ENCODE measurements around the gene TRAF7.

The TRAF7 gene

GRCh38 chr16:2147981-2148671 lies 7.5 kb upstream of the TRAF7 start, which contains the start of gene RAB26:
TSS of gene RAB26 (plus strand) at chr16:2148625. CDS start at chr16:2148784, 159 bp downstream.
- no peak for DNase-seq (ENCODE audit: low read depth in 2 of 2)

- DNase-seq (ENCODE audit: low read depth in 2 of 2), result no peak
Measured at GRCh38 chr16:2148714-2149629, 6.6 kb upstream of the TRAF7 start.

DNA sequence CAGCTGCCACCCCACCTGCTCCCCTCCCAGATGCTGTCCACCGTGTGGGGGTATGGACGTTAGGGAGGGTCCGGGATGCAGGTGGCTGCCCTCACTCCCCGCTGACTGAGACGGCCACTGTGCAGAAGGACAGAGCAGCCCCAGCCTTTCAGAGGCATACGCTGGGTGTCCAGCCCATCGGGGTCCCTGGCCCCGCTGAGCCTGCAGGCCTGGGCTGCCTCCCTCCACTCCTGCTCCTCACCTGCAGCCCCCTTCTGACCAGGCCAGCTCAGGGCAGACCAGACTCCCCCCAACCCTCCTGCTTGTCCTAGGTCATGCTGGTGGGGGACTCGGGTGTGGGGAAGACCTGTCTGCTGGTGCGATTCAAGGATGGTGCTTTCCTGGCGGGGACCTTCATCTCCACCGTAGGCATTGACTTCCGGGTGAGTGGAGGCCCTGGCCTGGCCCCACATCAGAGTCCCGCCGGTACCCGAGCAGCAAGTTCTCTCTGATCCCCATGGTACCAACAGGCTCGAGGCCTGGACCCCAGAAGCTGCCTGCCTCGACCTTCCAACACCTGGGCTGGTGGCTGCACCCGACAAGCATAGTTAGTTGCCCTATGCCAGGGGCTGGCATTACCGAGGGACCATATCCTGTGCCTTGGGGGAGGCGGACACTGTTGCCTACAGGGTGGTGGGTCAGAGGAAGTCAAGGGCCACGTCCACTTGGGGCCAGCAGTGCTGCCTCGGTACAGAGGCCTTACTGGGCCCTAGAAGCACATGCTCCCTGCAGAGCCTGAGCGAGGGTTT lies 5.8 kb upstream of the TRAF7 start:
- DNase-seq (ENCODE audit: low read depth in 2 of 2), result no peak

DNA sequence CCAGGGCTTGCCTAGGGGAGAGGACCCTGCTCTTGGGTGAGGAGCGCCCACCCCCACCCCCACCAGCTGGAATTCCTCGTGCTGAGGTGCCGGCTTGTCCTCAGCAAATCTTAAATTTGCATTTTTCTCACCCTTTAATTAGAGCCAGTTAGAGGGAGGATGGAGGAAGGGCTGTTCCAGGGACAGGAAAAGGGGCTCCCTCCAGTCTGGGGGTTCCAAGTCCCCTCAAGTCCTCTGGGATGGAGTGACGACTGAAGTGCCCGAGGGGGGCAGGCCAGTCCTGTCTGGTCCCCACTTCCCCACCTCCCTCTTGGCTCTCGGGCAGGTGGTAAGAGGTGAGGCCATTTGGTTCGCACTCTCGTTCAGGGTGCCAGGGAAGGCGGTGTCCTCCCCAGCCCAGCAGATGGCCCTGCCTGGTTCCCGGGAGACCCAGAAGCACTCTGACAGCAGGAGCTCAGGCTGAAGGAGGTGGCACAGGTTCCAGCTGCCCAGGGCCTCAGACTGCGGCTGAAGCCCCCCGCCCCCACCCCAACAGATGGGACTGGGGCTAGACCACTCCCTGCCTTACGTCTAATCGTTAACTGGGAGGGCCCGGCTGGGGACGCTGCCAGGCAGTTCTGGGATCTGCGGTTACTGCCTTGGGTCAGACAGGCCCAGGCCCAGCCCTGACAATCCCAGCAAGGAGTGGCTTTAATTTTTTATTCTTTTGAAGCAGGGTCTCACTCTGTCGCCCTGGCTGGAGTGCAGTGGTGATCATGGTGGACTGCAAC lies 5.0 kb upstream of the TRAF7 start:
- DNase-seq (ENCODE audit: low read depth in 2 of 2), result no peak

DNA sequence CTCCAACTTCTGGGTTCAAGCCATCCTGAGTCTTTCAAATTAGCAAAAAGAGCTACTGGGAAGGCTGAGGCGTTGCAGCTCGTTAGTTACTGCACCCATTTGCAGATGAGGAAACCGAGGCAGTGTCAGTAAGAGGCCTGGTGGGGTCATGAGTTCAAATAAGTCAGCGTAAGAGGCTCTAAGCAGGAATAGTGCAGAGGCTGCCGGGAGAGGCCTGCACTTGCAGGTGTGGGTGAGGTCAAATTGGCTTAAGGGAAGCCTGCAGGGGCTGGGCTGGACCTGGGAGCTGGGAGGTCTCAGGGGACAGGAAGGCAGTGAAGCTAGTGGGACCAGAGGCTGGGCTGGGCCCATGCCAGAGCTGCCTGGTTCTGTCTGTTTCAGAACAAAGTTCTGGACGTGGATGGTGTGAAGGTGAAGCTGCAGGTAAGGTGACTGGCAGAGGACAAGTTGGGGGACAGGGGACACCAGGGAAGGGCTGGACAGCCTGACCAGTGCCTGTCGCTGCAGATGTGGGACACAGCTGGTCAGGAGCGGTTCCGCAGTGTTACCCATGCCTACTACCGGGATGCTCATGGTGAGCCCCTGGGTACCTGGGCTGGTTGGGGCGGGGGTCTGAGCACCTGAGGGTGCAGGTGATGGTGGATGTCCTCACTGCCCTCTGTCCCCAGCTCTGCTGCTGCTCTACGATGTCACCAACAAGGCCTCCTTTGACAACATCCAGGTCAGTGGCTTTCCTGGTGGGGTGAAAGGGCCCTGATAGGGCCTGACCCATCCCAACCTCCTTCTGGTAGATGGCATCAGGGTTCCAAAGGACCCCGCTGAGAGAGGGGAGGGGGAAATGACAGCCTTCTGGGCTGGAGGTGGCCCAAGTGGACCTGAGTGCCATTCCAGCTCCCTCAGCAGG lies 4.1 kb upstream of the TRAF7 start:
- no peak for DNase-seq (ENCODE audit: low read depth in 2 of 2)

GRCh38 chr16:2152695-2153506 lies 2.7 kb upstream of the TRAF7 start:
- no peak for DNase-seq (ENCODE audit: low read depth in 2 of 2)

DNA sequence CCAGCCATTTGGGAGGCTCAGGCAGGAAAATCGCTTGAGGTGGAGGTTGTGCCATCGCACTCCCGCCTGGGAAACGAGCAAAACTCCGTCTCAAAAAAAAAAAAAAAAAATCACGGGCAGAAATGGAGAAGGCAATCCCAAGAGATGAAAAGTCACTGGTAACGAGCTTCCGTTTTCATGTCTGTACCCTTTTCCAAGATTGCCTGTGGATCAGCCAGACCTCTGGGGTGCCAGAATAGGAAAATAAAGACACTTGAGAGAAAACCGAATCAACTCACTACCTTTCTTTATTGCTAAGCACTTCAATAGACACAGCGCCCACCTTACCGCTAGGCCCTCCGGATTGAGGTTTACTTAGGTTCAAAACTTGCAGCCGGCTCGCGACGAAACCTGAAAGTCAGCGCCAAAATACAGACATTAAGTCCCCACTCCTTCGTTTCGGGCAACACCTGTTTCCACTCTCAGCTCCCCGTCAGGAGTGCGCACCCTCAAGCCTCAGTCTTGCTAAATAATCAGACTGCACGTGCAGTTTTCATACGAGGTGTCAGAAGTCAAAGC lies 970 bp upstream of the TRAF7 start:
- no peak for DNase-seq (ENCODE audit: low read depth in 2 of 2)

GRCh38 chr16:2155977-2156848 lies 631 bp downstream of the TRAF7 start:
- DNase-seq (ENCODE audit: low read depth in 2 of 2), result no peak

GRCh38 chr16:2156849-2157224 lies 1.3 kb downstream of the TRAF7 start:
- DNase-seq (ENCODE audit: low read depth in 2 of 2), result no peak

DNA sequence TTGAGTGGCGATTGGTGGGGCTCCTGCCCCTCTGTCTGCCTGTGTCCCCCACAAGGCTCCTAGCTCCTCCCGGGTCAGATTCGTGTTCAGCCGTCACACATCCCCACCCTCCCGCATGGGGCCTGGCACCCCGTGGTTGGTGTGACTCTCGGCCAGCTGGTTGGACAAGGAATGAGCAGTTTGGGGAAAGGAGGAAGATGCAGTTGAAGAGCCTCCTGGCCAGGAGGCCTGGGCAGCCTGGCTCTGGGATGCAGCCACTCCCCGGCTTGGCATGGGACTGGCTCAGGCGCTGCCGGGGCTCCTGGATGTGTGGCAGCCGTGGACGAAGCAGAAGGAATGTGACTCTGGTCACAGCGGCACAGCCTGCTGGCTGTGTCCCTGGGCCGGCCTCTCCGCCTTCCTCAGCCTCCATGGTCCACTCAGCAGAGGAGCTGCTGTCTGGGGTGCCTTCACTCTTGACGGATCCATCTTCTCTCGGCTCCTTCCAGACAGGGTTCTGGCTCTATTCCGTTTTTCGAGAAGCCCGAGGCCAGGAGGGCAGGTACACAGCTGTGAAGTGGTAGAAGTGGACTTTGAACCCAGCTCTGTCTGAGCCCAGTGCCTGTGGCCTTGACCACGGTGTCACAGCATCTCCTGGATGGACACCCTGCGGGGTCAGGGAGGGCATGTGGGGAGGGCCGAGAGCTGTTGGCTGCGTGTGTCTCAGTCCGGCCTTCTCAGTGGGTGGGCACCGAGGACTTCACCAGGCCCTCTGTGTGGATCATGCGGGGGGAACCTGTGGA lies 2.1 kb downstream of the TRAF7 start:
- DNase-seq (ENCODE audit: low read depth in 2 of 2), result no peak

GRCh38 chr16:2158262-2158638 lies 2.7 kb downstream of the TRAF7 start:
- no peak for DNase-seq (ENCODE audit: low read depth in 2 of 2)

DNA sequence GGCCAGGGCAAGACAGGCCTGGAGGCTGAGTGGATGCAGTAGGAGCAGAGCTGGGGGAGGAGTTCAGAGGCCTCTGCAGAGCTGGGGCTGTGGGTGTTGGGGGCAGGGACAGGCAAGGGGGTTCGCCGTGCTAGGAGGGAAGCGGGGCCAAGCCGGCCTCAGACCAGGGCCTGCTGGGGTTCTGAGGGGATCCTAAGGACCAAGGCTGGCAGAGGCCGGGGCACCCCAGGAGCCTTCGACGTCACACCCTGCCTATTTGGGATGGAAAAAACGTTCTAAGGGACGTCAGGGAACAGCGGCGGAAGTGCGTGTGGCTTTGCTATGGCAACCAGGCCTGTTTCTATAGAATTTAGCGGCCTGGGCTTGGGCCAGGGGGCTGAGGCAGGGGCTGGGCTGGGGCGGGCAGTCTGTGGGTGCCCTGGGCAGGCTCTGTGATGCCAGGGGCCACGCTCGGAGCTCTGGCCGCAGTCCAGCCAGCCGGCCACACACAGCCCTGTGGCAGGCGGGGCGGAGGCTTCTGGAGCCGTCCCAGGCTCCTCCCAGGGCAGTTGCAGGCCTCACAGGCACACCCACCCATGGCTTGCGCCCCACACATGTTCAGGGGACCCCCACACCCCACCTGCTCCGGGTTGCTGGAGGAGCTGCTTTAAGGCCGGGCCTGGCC lies 3.7 kb downstream of the TRAF7 start:
- DNase-seq (ENCODE audit: low read depth in 2 of 2), result no peak

GRCh38 chr16:2160915-2161551 lies 5.5 kb downstream of the TRAF7 start:
- DNase-seq (ENCODE audit: low read depth in 2 of 2), result no peak

GRCh38 chr16:2161911-2162310 lies 6.3 kb downstream of the TRAF7 start:
- DNase-seq (ENCODE audit: low read depth in 2 of 2), result no peak

GRCh38 chr16:2162676-2163118 lies 7.1 kb downstream of the TRAF7 start:
- no peak for DNase-seq (ENCODE audit: low read depth in 2 of 2)

DNA sequence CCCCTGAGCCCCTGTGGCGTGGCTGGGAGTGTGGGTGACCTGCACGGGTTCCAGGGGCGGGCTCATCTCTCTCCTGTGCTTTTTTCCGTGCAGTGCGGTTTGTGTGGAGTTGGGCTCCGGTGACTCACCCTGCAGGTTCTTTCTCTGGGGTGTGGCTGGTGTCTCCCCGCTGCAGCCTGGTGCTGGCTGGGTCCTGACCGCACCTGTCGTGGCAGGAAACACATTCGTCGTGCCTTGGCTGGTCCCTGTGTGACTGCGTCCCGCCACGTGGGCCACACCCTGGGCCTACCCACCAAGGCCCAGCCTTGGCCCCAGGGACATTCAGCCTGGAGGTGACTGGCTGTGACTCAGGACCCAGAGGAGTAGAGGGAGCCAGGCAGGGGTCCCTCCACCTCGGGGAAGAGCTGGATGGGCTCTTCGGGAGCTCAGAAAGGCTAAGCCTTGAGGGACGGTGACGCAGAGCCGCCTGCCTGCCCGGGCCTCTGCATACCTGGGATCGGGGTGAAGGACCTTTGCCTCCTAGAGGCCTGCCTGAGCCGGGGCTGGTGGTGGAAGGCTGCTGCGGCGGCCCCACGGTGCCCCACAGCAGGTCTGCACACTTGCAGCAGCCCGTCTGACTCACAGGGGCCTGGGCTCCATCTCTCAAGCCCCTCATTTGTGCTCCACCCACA lies 7.8 kb downstream of the TRAF7 start:
- DNase-seq (ENCODE audit: low read depth in 2 of 2), result no peak

All from stimulated activated CD4-positive, alpha-beta T cell treated with anti-CD3 and anti-CD28 coated beads, Interleukin-4, amount 100 ng/mL, for 48 hours (primary cell).